Activated CD8-positive, alpha-beta memory T cell treated with anti-CD3 and anti-CD28 coated beads, Interleukin-2, amount 10 ng/mL, durations not matched to agents 7 days and 5 days (primary cell): ENCODE measurements around the gene THAP10. TPM values are rescaled to one million over a fixed set of nuclear protein-coding genes. Genes with fewer than 3 reads are reported as not detected.
"Not testable (repeated sequence)": the region's sequence is repeated elsewhere in the genome, so short reads cannot be mapped to it uniquely, and the experiment has no call there.

Experiments used
- ATAC-seq: fragments of 150-1000 bp; cut with Tn5 transposase; one replicate; pipeline ENCODE4 v1.10.0; 2021; ENCODE audit warnings: moderate library complexity
- CTCF ChIA-PET: fragments of 350-600 bp; sonication (Branson Sonifier 250); formaldehyde crosslinking; loops from one replicate; lab custom pipeline; 2021; ENCODE audit warnings: antibody characterized with exemption; lab: Charles Lee
- DNase-seq: peaks from one replicate; pipeline ENCODE4 v3.0.0-alpha.2; 2020
- H3K27ac Mint-ChIP-seq: one replicate; pipeline ENCODE4 v1.8.0; 2021; ENCODE audit warnings: mild to moderate bottlenecking, mixed read lengths
- H3K27me3 Mint-ChIP-seq: one replicate; pipeline ENCODE4 v1.8.0; 2021; ENCODE audit warnings: mixed read lengths
- H3K36me3 Mint-ChIP-seq: one replicate; pipeline ENCODE4 v1.8.0; 2021; ENCODE audit warnings: mild to moderate bottlenecking, mixed read lengths
- H3K4me1 Mint-ChIP-seq: one replicate; pipeline ENCODE4 v1.8.0; 2021; ENCODE audit warnings: mixed read lengths
- H3K4me3 Mint-ChIP-seq: one replicate; pipeline ENCODE4 v1.8.0; 2021; ENCODE audit warnings: mild to moderate bottlenecking, moderate library complexity, mixed read lengths
- H3K9me3 Mint-ChIP-seq: one replicate; pipeline ENCODE4 v1.8.0; 2022; ENCODE audit warnings: low read depth, mixed read lengths
- total RNA-seq, 2 experiments: library from RNA; stranded (reverse); gene quantifications; one replicate each; pipeline ENCODE4 v1.2.3, GENCODE V29; 2021

Gene THAP10
- total RNA-seq: under 1 TPM; 0.20 to 0.47 TPM

- peak; percentile 77 for ATAC-seq
- Mint-ChIP-seq H3K4me1 (peaks cover 12% of the 10 kb centered on the region), H3K9me3 (no peaks in the 10 kb centered on the region), H3K27ac (peak within 1 kb of the TSS; percentile 52), H3K36me3 (no peaks in the 10 kb centered on the region), H3K4me3 (peak within 1 kb of the TSS; percentile 76), H3K27me3 (peaks cover 66% of the 10 kb centered on the region)
- DNase-seq: peak; percentile 69
- CTCF ChIA-PET: no interaction called here
Measured at GRCh38 chr15:70892002-70892911, at the start of gene THAP10, which contains the start of gene LRRC49. THAP10 (minus strand) TSS chr15:70892433; CDS start chr15:70892272, 161 bp downstream. LRRC49 (plus strand) TSS chr15:70892826; CDS start chr15:70892895, 69 bp downstream.

GRCh38 chr15:70936326-70936725 lies 44.1 kb upstream of the THAP10 start:
- Mint-ChIP-seq H3K36me3 (no peaks in the 10 kb centered on the region), H3K27ac (no peak overlapping the region), H3K27me3 (peaks cover 10% of the 10 kb centered on the region), H3K4me3 (no peak overlapping the region), H3K9me3 (no peaks in the 10 kb centered on the region), H3K4me1 (no peaks in the 10 kb centered on the region)
- ATAC-seq (no peak), DNase-seq (no peak)
- CTCF ChIA-PET: interaction anchor here (0.8 kb wide), 1 partner anchor 66 kb away, joined by 3 read pairs; no protein-coding TSS in a partner anchor

GRCh38 chr15:70935631-70936030 lies 43.4 kb upstream of the THAP10 start:
- Mint-ChIP-seq H3K4me3 (no peak overlapping the region), H3K9me3 (no peaks in the 10 kb centered on the region), H3K27me3 (peaks cover 10% of the 10 kb centered on the region), H3K4me1 (no peaks in the 10 kb centered on the region), H3K36me3 (no peaks in the 10 kb centered on the region), H3K27ac (no peak overlapping the region)
- no peak for ATAC-seq
- CTCF ChIA-PET: interaction anchor here (0.8 kb wide), 1 partner anchor 66 kb away, joined by 3 read pairs; no protein-coding TSS in a partner anchor
- no peak for DNase-seq

- Mint-ChIP-seq H3K9me3 (no peaks in the 10 kb centered on the region), H3K4me3 (no peak overlapping the region), H3K27me3 (peaks cover 15% of the 10 kb centered on the region), H3K36me3 (no peaks in the 10 kb centered on the region), H3K27ac (no peak overlapping the region), H3K4me1 (no peaks in the 10 kb centered on the region)
- no peak for DNase-seq
- ATAC-seq: no peak
- CTCF ChIA-PET: no interaction called here
Measured at GRCh38 chr15:70933411-70933810, 41.2 kb upstream of the THAP10 start.

- CTCF ChIA-PET: interaction anchor here (0.7 kb wide), 1 partner anchor 21 kb away, joined by 3 read pairs; no protein-coding TSS in a partner anchor
Measured at GRCh38 chr15:70932397-70932796, 40.2 kb upstream of the THAP10 start.

GRCh38 chr15:70931821-70932220 lies 39.6 kb upstream of the THAP10 start:
- Mint-ChIP-seq H3K4me3 (no peak overlapping the region), H3K9me3 (no peaks in the 10 kb centered on the region), H3K36me3 (no peaks in the 10 kb centered on the region), H3K4me1 (no peaks in the 10 kb centered on the region), H3K27me3 (peaks cover 21% of the 10 kb centered on the region), H3K27ac (no peak overlapping the region)
- DNase-seq (no peak), ATAC-seq (no peak)
- CTCF ChIA-PET: interaction anchor here (0.7 kb wide), 1 partner anchor 21 kb away, joined by 3 read pairs; no protein-coding TSS in a partner anchor

More at GRCh38 chr15:70932397-70932796, 40.2 kb upstream of the THAP10 start:
- no peaks in the 10 kb centered on the region for H3K4me1 Mint-ChIP-seq
- H3K4me3 Mint-ChIP-seq: no peak overlapping the region
- peaks cover 18% of the 10 kb centered on the region for H3K27me3 Mint-ChIP-seq
- H3K9me3 Mint-ChIP-seq: no peaks in the 10 kb centered on the region
- H3K27ac Mint-ChIP-seq: no peak overlapping the region
- DNase-seq: no peak
- no peak for ATAC-seq
- no peaks in the 10 kb centered on the region for H3K36me3 Mint-ChIP-seq

GRCh38 chr15:70926914-70927313 lies 34.7 kb upstream of the THAP10 start:
- H3K27ac Mint-ChIP-seq, H3K36me3 Mint-ChIP-seq, H3K9me3 Mint-ChIP-seq, DNase-seq, H3K4me1 Mint-ChIP-seq, ATAC-seq, H3K4me3 Mint-ChIP-seq, CTCF ChIA-PET: not testable (repeated sequence)
- peaks cover 37% of the 10 kb centered on the region for H3K27me3 Mint-ChIP-seq

- H3K9me3 Mint-ChIP-seq: no peaks in the 10 kb centered on the region
- H3K27ac Mint-ChIP-seq: no peak overlapping the region
- ATAC-seq (no peak), DNase-seq (no peak)
- H3K4me1 Mint-ChIP-seq: no peaks in the 10 kb centered on the region
- H3K27me3 Mint-ChIP-seq: peaks cover 48% of the 10 kb centered on the region
- H3K36me3 Mint-ChIP-seq: no peaks in the 10 kb centered on the region
- H3K4me3 Mint-ChIP-seq: no peak overlapping the region
- CTCF ChIA-PET: no interaction called here
Measured at GRCh38 chr15:70923311-70924080, 31.3 kb upstream of the THAP10 start.

- H3K4me3 Mint-ChIP-seq: no peak overlapping the region
- no peak overlapping the region for H3K27ac Mint-ChIP-seq
- H3K27me3 Mint-ChIP-seq: peaks cover 47% of the 10 kb centered on the region
- DNase-seq: no peak
- no peak for ATAC-seq
- H3K36me3 Mint-ChIP-seq: no peaks in the 10 kb centered on the region
- CTCF ChIA-PET: no interaction called here
- no peaks in the 10 kb centered on the region for H3K4me1 Mint-ChIP-seq
- no peaks in the 10 kb centered on the region for H3K9me3 Mint-ChIP-seq
Measured at GRCh38 chr15:70922119-70922518, 29.9 kb upstream of the THAP10 start.

GRCh38 chr15:70920981-70921696 lies 28.9 kb upstream of the THAP10 start:
- CTCF ChIA-PET: no interaction called here
- no peak overlapping the region for H3K27ac Mint-ChIP-seq
- DNase-seq (no peak), ATAC-seq (no peak)
- peaks cover 41% of the 10 kb centered on the region for H3K27me3 Mint-ChIP-seq
- no peaks in the 10 kb centered on the region for H3K9me3 Mint-ChIP-seq
- H3K4me3 Mint-ChIP-seq: no peak overlapping the region
- H3K36me3 Mint-ChIP-seq: no peaks in the 10 kb centered on the region
- no peaks in the 10 kb centered on the region for H3K4me1 Mint-ChIP-seq

GRCh38 chr15:70917955-70918354 lies 25.7 kb upstream of the THAP10 start:
- no peak overlapping the region for H3K4me3 Mint-ChIP-seq
- ATAC-seq: no peak
- CTCF ChIA-PET: no interaction called here

GRCh38 chr15:70916531-70916930 lies 24.3 kb upstream of the THAP10 start:
- ATAC-seq (no peak), DNase-seq (no peak)
- CTCF ChIA-PET: no interaction called here

More at GRCh38 chr15:70917955-70918354, 25.7 kb upstream of the THAP10 start:
- H3K4me1 Mint-ChIP-seq: no peaks in the 10 kb centered on the region
- no peak overlapping the region for H3K27ac Mint-ChIP-seq
- H3K27me3 Mint-ChIP-seq: peaks cover 30% of the 10 kb centered on the region
- no peaks in the 10 kb centered on the region for H3K36me3 Mint-ChIP-seq
- DNase-seq: no peak
- no peaks in the 10 kb centered on the region for H3K9me3 Mint-ChIP-seq

GRCh38 chr15:70912187-70912586 lies 20.0 kb upstream of the THAP10 start:
- Mint-ChIP-seq H3K36me3 (no peaks in the 10 kb centered on the region), H3K4me1 (no peaks in the 10 kb centered on the region), H3K27ac (no peak overlapping the region), H3K27me3 (peaks cover 10% of the 10 kb centered on the region), H3K4me3 (no peak overlapping the region), H3K9me3 (peaks cover 5% of the 10 kb centered on the region)
- ATAC-seq: no peak
- CTCF ChIA-PET: no interaction called here
- DNase-seq: no peak

More at GRCh38 chr15:70916531-70916930, 24.3 kb upstream of the THAP10 start:
- Mint-ChIP-seq H3K27me3 (peaks cover 24% of the 10 kb centered on the region), H3K4me1 (no peaks in the 10 kb centered on the region), H3K27ac (no peak overlapping the region), H3K9me3 (no peaks in the 10 kb centered on the region), H3K4me3 (no peak overlapping the region), H3K36me3 (no peaks in the 10 kb centered on the region)
